ENCODE data around the gene RIT2.

DNA sequence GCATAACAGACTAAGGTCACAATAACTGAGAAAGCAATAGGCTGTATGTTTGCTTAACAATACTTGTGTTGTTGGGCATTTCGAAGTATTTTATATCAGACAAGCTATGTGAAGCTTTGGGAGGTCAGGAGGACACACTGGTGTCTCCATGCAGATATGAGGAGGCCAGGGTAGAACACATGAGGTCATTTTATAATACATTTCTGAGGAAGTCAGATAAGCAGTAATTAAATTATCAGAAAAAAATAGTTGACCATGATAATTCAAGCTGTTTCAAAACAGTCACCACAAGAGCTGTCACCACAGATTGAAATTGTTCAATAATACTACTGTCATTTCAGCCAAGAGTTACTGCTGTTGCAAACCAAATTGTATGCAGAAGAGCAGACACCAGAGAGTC lies 160.6 kb downstream of the RIT2 start:
- TF ChIP-seq POLR2AphosphoS5 (IDR thresholded peaks at IDR 0.05; ENCODE audit: low read depth, low read length) (no peak), POLR2A (IDR thresholded peaks at IDR 0.05; ENCODE audit: low read depth, low read length) (no peak)
